Measurements from ENCODE around the gene PDE4DIP.
"Not testable (repeated sequence)": the region's sequence is repeated elsewhere in the genome, so short reads cannot be mapped to it uniquely, and the experiment has no call there.

PDE4DIP gene

GRCh38 chr1:148960212-148961000, 116.2 kb downstream of the PDE4DIP start:
- FAIRE-seq; DNase-seq (ENCODE audit: extremely low spot score, insufficient read length, low read depth): not testable (repeated sequence)

GRCh38 chr1:148962127-148962857, 118.1 kb downstream of the PDE4DIP start:
- DNase-seq (ENCODE audit: extremely low spot score, insufficient read length, low read depth); FAIRE-seq: not testable (repeated sequence)

- peak; percentile 54 for FAIRE-seq
- DNase-seq (ENCODE audit: extremely low spot score, insufficient read length, low read depth): not testable (repeated sequence)
These were observed 121.9 kb downstream of the PDE4DIP start for GRCh38 chr1:148966084-148966483.

- FAIRE-seq; DNase-seq (ENCODE audit: extremely low spot score, insufficient read length, low read depth): not testable (repeated sequence)
These were observed 123.4 kb downstream of the PDE4DIP start for GRCh38 chr1:148967580-148967979.

GRCh38 chr1:148968682-148969081, 124.5 kb downstream of the PDE4DIP start:
- not testable (repeated sequence) for FAIRE-seq

GRCh38 chr1:148969126-148969525, 124.9 kb downstream of the PDE4DIP start:
- not testable (repeated sequence) for FAIRE-seq

More at GRCh38 chr1:148968682-148969081, 124.5 kb downstream of the PDE4DIP start:
- DNase-seq (ENCODE audit: extremely low spot score, insufficient read length, low read depth): not testable (repeated sequence)

GRCh38 chr1:148975453-148975852, 131.2 kb downstream of the PDE4DIP start:
- FAIRE-seq; DNase-seq (ENCODE audit: extremely low spot score, insufficient read length, low read depth): not testable (repeated sequence)

More at GRCh38 chr1:148969126-148969525, 124.9 kb downstream of the PDE4DIP start:
- not testable (repeated sequence) for DNase-seq (ENCODE audit: extremely low spot score, insufficient read length, low read depth)

GRCh38 chr1:148975866-148976537, 131.8 kb downstream of the PDE4DIP start:
- FAIRE-seq: peak; percentile 69
- DNase-seq (ENCODE audit: extremely low spot score, insufficient read length, low read depth): not testable (repeated sequence)

DNA sequence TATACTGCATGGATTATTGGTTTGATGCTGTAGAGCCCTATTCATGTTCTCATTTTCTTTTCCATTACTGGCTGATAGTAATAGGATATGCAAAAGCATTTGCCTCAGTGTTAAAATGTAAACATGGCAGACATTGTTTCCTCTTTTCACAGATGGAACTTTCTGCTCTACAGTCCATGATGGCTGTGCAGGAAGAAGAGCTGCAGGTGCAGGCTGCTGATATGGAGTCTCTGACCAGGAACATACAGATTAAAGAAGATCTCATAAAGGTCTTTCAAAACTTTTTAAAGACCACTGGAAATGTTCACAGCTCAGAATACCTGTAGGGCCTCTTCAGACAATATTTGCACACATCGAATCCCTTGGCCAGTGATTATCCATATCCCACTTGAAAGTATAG, 133.6 kb downstream of the PDE4DIP start:
- not testable (repeated sequence) for FAIRE-seq; DNase-seq (ENCODE audit: extremely low spot score, insufficient read length, low read depth)

GRCh38 chr1:148989378-148989777, 145.2 kb downstream of the PDE4DIP start:
- DNase-seq (ENCODE audit: extremely low spot score, insufficient read length, low read depth); FAIRE-seq: not testable (repeated sequence)

- FAIRE-seq; DNase-seq (ENCODE audit: extremely low spot score, insufficient read length, low read depth): not testable (repeated sequence)
These were observed 146.1 kb downstream of the PDE4DIP start for GRCh38 chr1:148990233-148990788.

DNA sequence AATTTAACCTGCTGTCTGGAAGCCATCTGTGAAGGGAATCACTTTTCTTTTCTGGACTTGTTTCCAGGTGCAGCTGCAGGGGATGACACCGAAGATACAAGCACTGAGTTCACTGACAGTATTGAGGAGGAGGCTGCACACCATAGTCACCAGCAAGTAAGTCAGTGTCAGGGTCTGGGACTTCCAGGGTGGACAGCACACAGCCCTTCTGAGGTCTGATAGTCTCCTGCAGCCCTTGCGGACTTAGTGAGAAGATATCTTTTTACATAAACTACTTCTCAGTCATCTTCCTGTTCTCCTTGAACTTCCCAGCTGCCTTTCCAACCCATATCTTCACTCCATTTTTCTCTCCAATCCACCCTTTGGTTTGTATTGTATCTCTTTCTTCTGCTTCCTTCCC, 147.6 kb downstream of the PDE4DIP start:
- DNase-seq (ENCODE audit: extremely low spot score, insufficient read length, low read depth); FAIRE-seq: not testable (repeated sequence)

DNA sequence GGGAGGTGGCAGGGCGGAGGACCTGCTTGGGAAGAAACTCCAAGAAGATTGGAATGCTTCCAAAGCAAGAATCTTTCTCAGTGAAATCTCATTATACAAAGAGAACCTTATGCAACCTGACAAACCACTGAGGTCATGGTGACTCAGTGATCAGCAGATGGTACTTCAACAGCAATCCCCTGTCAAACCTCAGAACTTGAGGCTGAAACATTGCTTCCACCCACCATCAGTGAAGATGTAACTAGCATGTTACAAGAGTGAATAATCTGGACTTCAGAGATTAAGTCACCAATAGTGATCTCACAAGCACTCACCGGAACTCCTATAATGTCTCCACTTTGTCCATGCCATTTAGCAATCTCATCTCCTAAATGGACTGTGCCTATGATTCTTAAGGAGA, 148.1 kb downstream of the PDE4DIP start:
- not testable (repeated sequence) for DNase-seq (ENCODE audit: extremely low spot score, insufficient read length, low read depth); FAIRE-seq

GRCh38 chr1:148996449-148997224, 152.4 kb downstream of the PDE4DIP start:
- not testable (repeated sequence) for FAIRE-seq

GRCh38 chr1:148997405-148997804, 153.2 kb downstream of the PDE4DIP start:
- FAIRE-seq; DNase-seq (ENCODE audit: extremely low spot score, insufficient read length, low read depth): not testable (repeated sequence)

More at GRCh38 chr1:148996449-148997224, 152.4 kb downstream of the PDE4DIP start:
- DNase-seq (ENCODE audit: extremely low spot score, insufficient read length, low read depth): not testable (repeated sequence)

- DNase-seq (ENCODE audit: extremely low spot score, insufficient read length, low read depth); FAIRE-seq: not testable (repeated sequence)
These were observed 158.4 kb downstream of the PDE4DIP start for GRCh38 chr1:149002664-149003063.

GRCh38 chr1:149008326-149008725, 164.1 kb downstream of the PDE4DIP start:
- not testable (repeated sequence) for DNase-seq (ENCODE audit: extremely low spot score, insufficient read length, low read depth)

GRCh38 chr1:149008769-149009168, 164.5 kb downstream of the PDE4DIP start:
- DNase-seq (ENCODE audit: extremely low spot score, insufficient read length, low read depth); FAIRE-seq: not testable (repeated sequence)

More at GRCh38 chr1:149008326-149008725, 164.1 kb downstream of the PDE4DIP start:
- not testable (repeated sequence) for FAIRE-seq

GRCh38 chr1:149009761-149010160, 165.5 kb downstream of the PDE4DIP start:
- not testable (repeated sequence) for FAIRE-seq; DNase-seq (ENCODE audit: extremely low spot score, insufficient read length, low read depth)

Data from GM18507 (cell line).